Muscle layer of colon (tissue), 2 donors: Measurements from ENCODE around the gene ISYNA1.
A peak's percentile ranks its signal among the peaks of the same experiment; 100 is the strongest.

Experiments used
- H3K27ac ChIP-seq: one replicate; pipeline ENCODE4 v1.7.0; 2013; ENCODE audit warnings: low read depth, mild to moderate bottlenecking, low read length, moderate library complexity
- H3K27me3 ChIP-seq, 2 donors: one replicate each; pipeline ENCODE4 v1.7.0; 2013; ENCODE audit warnings: low read length in 2 of 2, mild to moderate bottlenecking in 2 of 2; ENCODE audit not compliant: insufficient read depth in 2 of 2, control insufficient read depth in 1 of 2
- H3K36me3 ChIP-seq: one replicate; pipeline ENCODE4 v1.7.0; 2013; ENCODE audit warnings: mild to moderate bottlenecking, low read length; ENCODE audit not compliant: insufficient read depth
- H3K4me1 ChIP-seq: one replicate; pipeline ENCODE4 v1.7.0; 2013; ENCODE audit warnings: mild to moderate bottlenecking, low read length; ENCODE audit not compliant: insufficient read depth
- H3K4me3 ChIP-seq, 2 donors: one replicate each; pipeline ENCODE4 v1.7.0; 2013; ENCODE audit warnings: low read length in 2 of 2, low read depth in 1 of 2, mild to moderate bottlenecking in 1 of 2, moderate library complexity in 1 of 2
- H3K9ac ChIP-seq: one replicate; pipeline ENCODE4 v1.7.0; 2013; ENCODE audit warnings: low read length
- H3K9me3 ChIP-seq: one replicate; pipeline ENCODE4 v1.7.0; 2013; ENCODE audit warnings: mild to moderate bottlenecking, low read length
- donor health status: abdominal sarcoma.
- donor health status: Adenocarcinoma of cecum.

The ISYNA1 gene

GRCh38 chr19:18437491-18438330 is at the start of gene ISYNA1:
Gene ISYNA1 (minus strand): TSS chr19:18438133. CDS start chr19:18437979, 154 bp downstream.
- H3K4me3 ChIP-seq, result peak within 1 kb of the TSS; percentile 23 to 32
- peak within 1 kb of the TSS; percentile 34 for H3K27ac ChIP-seq
- peaks cover 0 to 22% of the 10 kb centered on the region in 2 donors for H3K27me3 ChIP-seq
- no peak within 1 kb of the TSS for H3K9ac ChIP-seq
- H3K4me1 ChIP-seq, result peaks cover 16% of the 10 kb centered on the region
- no peaks in the 10 kb centered on the region for H3K36me3 ChIP-seq
- H3K9me3 ChIP-seq, result no peaks in the 10 kb centered on the region

- Histone ChIP-seq H3K9me3 (no peaks in the 10 kb centered on the region), H3K27ac (no peak overlapping the region), H3K27me3 (no peaks in the 10 kb centered on the region), H3K36me3 (no peaks in the 10 kb centered on the region), H3K4me1 (peaks cover 40% of the 10 kb centered on the region), H3K4me3 (peak overlapping the region in 1 of 2 donors; percentile 35), H3K9ac (no peak overlapping the region)
Observed at GRCh38 chr19:18486746-18487145, 48.8 kb upstream of the ISYNA1 start.

- H3K4me1 ChIP-seq, result peaks cover 49% of the 10 kb centered on the region
- H3K9ac ChIP-seq, result no peak overlapping the region
- H3K4me3 ChIP-seq, result no peak overlapping the region
- H3K27me3 ChIP-seq, result no peaks in the 10 kb centered on the region
- no peaks in the 10 kb centered on the region for H3K9me3 ChIP-seq
- no peak overlapping the region for H3K27ac ChIP-seq
- no peaks in the 10 kb centered on the region for H3K36me3 ChIP-seq
Observed at GRCh38 chr19:18484992-18485391, 47.1 kb upstream of the ISYNA1 start.

- no peaks in the 10 kb centered on the region for H3K36me3 ChIP-seq
- H3K9ac ChIP-seq, result no peak overlapping the region
- no peak overlapping the region for H3K4me3 ChIP-seq
- no peak overlapping the region for H3K27ac ChIP-seq
- peaks cover 49% of the 10 kb centered on the region for H3K4me1 ChIP-seq
- no peaks in the 10 kb centered on the region for H3K27me3 ChIP-seq
- H3K9me3 ChIP-seq, result no peaks in the 10 kb centered on the region
Observed at GRCh38 chr19:18483119-18483890, 45.4 kb upstream of the ISYNA1 start.

GRCh38 chr19:18481505-18482222 is 43.7 kb upstream of the ISYNA1 start:
- Histone ChIP-seq H3K4me1 (peaks cover 45% of the 10 kb centered on the region), H3K36me3 (no peaks in the 10 kb centered on the region), H3K27ac (no peak overlapping the region), H3K9me3 (no peaks in the 10 kb centered on the region), H3K27me3 (no peaks in the 10 kb centered on the region), H3K4me3 (no peak overlapping the region), H3K9ac (no peak overlapping the region)

- H3K27ac ChIP-seq, result peak overlapping the region; percentile 48
- no peaks in the 10 kb centered on the region for H3K36me3 ChIP-seq
- no peaks in the 10 kb centered on the region for H3K27me3 ChIP-seq
- H3K4me3 ChIP-seq, result no peak overlapping the region
- H3K9me3 ChIP-seq, result no peaks in the 10 kb centered on the region
- H3K9ac ChIP-seq, result no peak overlapping the region
- H3K4me1 ChIP-seq, result peaks cover 36% of the 10 kb centered on the region
Observed at GRCh38 chr19:18480006-18480691, 42.2 kb upstream of the ISYNA1 start.

GRCh38 chr19:18478545-18479311 is 40.8 kb upstream of the ISYNA1 start:
- no peak overlapping the region for H3K27ac ChIP-seq

GRCh38 chr19:18477974-18478373 is 40.0 kb upstream of the ISYNA1 start:
- Histone ChIP-seq H3K27me3 (no peaks in the 10 kb centered on the region), H3K4me1 (peaks cover 33% of the 10 kb centered on the region), H3K9me3 (no peaks in the 10 kb centered on the region), H3K36me3 (no peaks in the 10 kb centered on the region), H3K27ac (no peak overlapping the region), H3K4me3 (no peak overlapping the region), H3K9ac (no peak overlapping the region)

More at GRCh38 chr19:18478545-18479311, 40.8 kb upstream of the ISYNA1 start:
- Histone ChIP-seq H3K4me1 (peaks cover 33% of the 10 kb centered on the region), H3K4me3 (no peak overlapping the region), H3K36me3 (no peaks in the 10 kb centered on the region), H3K27me3 (no peaks in the 10 kb centered on the region), H3K9me3 (no peaks in the 10 kb centered on the region), H3K9ac (no peak overlapping the region)

- H3K27ac ChIP-seq, result no peak overlapping the region
- H3K9me3 ChIP-seq, result no peaks in the 10 kb centered on the region
- H3K27me3 ChIP-seq, result no peaks in the 10 kb centered on the region
- H3K9ac ChIP-seq, result no peak overlapping the region
- no peak overlapping the region for H3K4me3 ChIP-seq
- peaks cover 33% of the 10 kb centered on the region for H3K4me1 ChIP-seq
- H3K36me3 ChIP-seq, result peaks cover 4% of the 10 kb centered on the region
Observed at GRCh38 chr19:18477042-18477779, 39.3 kb upstream of the ISYNA1 start.

GRCh38 chr19:18476507-18477041 is 38.6 kb upstream of the ISYNA1 start:
- Histone ChIP-seq H3K4me3 (no peak overlapping the region), H3K9ac (no peak overlapping the region), H3K36me3 (peaks cover 10% of the 10 kb centered on the region), H3K27ac (no peak overlapping the region), H3K9me3 (no peaks in the 10 kb centered on the region), H3K27me3 (no peaks in the 10 kb centered on the region), H3K4me1 (peaks cover 33% of the 10 kb centered on the region)
